T-helper 1 cell treated with Interleukin-12 subunit alpha and Interleukin-12 subunit beta and Interleukin-4 antibody, amounts not matched to agents 30 μg/mL and 1 μg/mL, for 36 hours (primary cell): ENCODE data around the gene ZNF771.
A peak's percentile ranks its signal among the peaks of the same experiment; 100 is the strongest.

Source experiments
- H3K27ac Mint-ChIP-seq: one replicate; pipeline ENCODE4 v1.8.0; 2021; ENCODE audit warnings: mild to moderate bottlenecking, mixed read lengths
- H3K27me3 Mint-ChIP-seq: one replicate; pipeline ENCODE4 v1.8.0; 2021; ENCODE audit warnings: low read depth, mixed read lengths
- H3K36me3 Mint-ChIP-seq: one replicate; pipeline ENCODE4 v1.8.0; 2021; ENCODE audit warnings: low read depth, mixed read lengths
- H3K4me1 Mint-ChIP-seq: one replicate; pipeline ENCODE4 v1.8.0; 2021; ENCODE audit warnings: low read depth, mixed read lengths
- H3K4me3 Mint-ChIP-seq: one replicate; pipeline ENCODE4 v1.8.0; 2021; ENCODE audit warnings: mild to moderate bottlenecking, moderate library complexity, mixed read lengths
- H3K9me3 Mint-ChIP-seq: one replicate; pipeline ENCODE4 v1.8.0; 2021; ENCODE audit warnings: mixed read lengths

Gene ZNF771

GRCh38 chr16:30429418-30429677, 21.9 kb downstream of the ZNF771 start:
- H3K27me3 Mint-ChIP-seq: no peaks in the 10 kb centered on the region
- no peaks in the 10 kb centered on the region for H3K9me3 Mint-ChIP-seq
- H3K4me1 Mint-ChIP-seq: peaks cover 26% of the 10 kb centered on the region
- H3K27ac Mint-ChIP-seq: no peak overlapping the region
- H3K36me3 Mint-ChIP-seq: peaks cover 14% of the 10 kb centered on the region
- H3K4me3 Mint-ChIP-seq: no peak overlapping the region

- H3K27me3 Mint-ChIP-seq: no peaks in the 10 kb centered on the region
- peaks cover 14% of the 10 kb centered on the region for H3K36me3 Mint-ChIP-seq
- H3K4me3 Mint-ChIP-seq: no peak within 1 kb of the TSS
- H3K9me3 Mint-ChIP-seq: no peaks in the 10 kb centered on the region
- peaks cover 29% of the 10 kb centered on the region for H3K4me1 Mint-ChIP-seq
- no peak within 1 kb of the TSS for H3K27ac Mint-ChIP-seq
These were observed 22.4 kb downstream of the ZNF771 start, which contains the start of gene DCTPP1 for GRCh38 chr16:30429678-30430427. Gene DCTPP1, minus strand, starts transcription at chr16:30430030. Its CDS starts 50 bp downstream, at chr16:30429980.

- Mint-ChIP-seq H3K9me3 (no peaks in the 10 kb centered on the region), H3K4me3 (no peak overlapping the region), H3K4me1 (peaks cover 31% of the 10 kb centered on the region), H3K36me3 (peaks cover 14% of the 10 kb centered on the region), H3K27me3 (no peaks in the 10 kb centered on the region), H3K27ac (no peak overlapping the region)
These were observed 23.1 kb downstream of the ZNF771 start for GRCh38 chr16:30430428-30430970.

- Mint-ChIP-seq H3K4me1 (peaks cover 17% of the 10 kb centered on the region), H3K27ac (peak overlapping the region; percentile 8), H3K4me3 (peak overlapping the region; percentile 11), H3K9me3 (no peaks in the 10 kb centered on the region), H3K36me3 (no peaks in the 10 kb centered on the region), H3K27me3 (no peaks in the 10 kb centered on the region)
These were observed 27.4 kb downstream of the ZNF771 start for GRCh38 chr16:30434852-30435251.

GRCh38 chr16:30437511-30438046, 30.2 kb downstream of the ZNF771 start:
- no peak overlapping the region for H3K4me3 Mint-ChIP-seq
- H3K36me3 Mint-ChIP-seq: no peaks in the 10 kb centered on the region
- no peaks in the 10 kb centered on the region for H3K27me3 Mint-ChIP-seq
- H3K4me1 Mint-ChIP-seq: peaks cover 17% of the 10 kb centered on the region
- no peak overlapping the region for H3K27ac Mint-ChIP-seq
- no peaks in the 10 kb centered on the region for H3K9me3 Mint-ChIP-seq

GRCh38 chr16:30438835-30439234, 31.4 kb downstream of the ZNF771 start:
- Mint-ChIP-seq H3K27me3 (no peaks in the 10 kb centered on the region), H3K27ac (no peak overlapping the region), H3K36me3 (peaks cover 9% of the 10 kb centered on the region), H3K4me3 (no peak overlapping the region), H3K4me1 (peaks cover 22% of the 10 kb centered on the region), H3K9me3 (no peaks in the 10 kb centered on the region)

GRCh38 chr16:30439720-30440348, 32.4 kb downstream of the ZNF771 start:
- Mint-ChIP-seq H3K4me3 (no peak overlapping the region), H3K4me1 (peaks cover 25% of the 10 kb centered on the region), H3K27ac (no peak overlapping the region), H3K36me3 (peaks cover 19% of the 10 kb centered on the region), H3K9me3 (no peaks in the 10 kb centered on the region), H3K27me3 (no peaks in the 10 kb centered on the region)

- H3K9me3 Mint-ChIP-seq: no peaks in the 10 kb centered on the region
- peak overlapping the region; percentile 94 for H3K4me3 Mint-ChIP-seq
- H3K27me3 Mint-ChIP-seq: no peaks in the 10 kb centered on the region
- no peak overlapping the region for H3K27ac Mint-ChIP-seq
- H3K36me3 Mint-ChIP-seq: peaks cover 26% of the 10 kb centered on the region
- peaks cover 38% of the 10 kb centered on the region for H3K4me1 Mint-ChIP-seq
These were observed 36.2 kb downstream of the ZNF771 start for GRCh38 chr16:30443631-30444030.

- peaks cover 40% of the 10 kb centered on the region for H3K4me1 Mint-ChIP-seq
- no peaks in the 10 kb centered on the region for H3K27me3 Mint-ChIP-seq
- H3K9me3 Mint-ChIP-seq: no peaks in the 10 kb centered on the region
- H3K27ac Mint-ChIP-seq: peak overlapping the region; percentile 55
- peak overlapping the region; percentile 94 for H3K4me3 Mint-ChIP-seq
- peaks cover 26% of the 10 kb centered on the region for H3K36me3 Mint-ChIP-seq
These were observed 37.1 kb downstream of the ZNF771 start for GRCh38 chr16:30444231-30445148.

- H3K9me3 Mint-ChIP-seq: no peaks in the 10 kb centered on the region
- H3K4me1 Mint-ChIP-seq: peaks cover 44% of the 10 kb centered on the region
- H3K4me3 Mint-ChIP-seq: peak overlapping the region; percentile 94
- H3K27ac Mint-ChIP-seq: peak overlapping the region; percentile 55
- peaks cover 26% of the 10 kb centered on the region for H3K36me3 Mint-ChIP-seq
- H3K27me3 Mint-ChIP-seq: no peaks in the 10 kb centered on the region
These were observed 37.7 kb downstream of the ZNF771 start for GRCh38 chr16:30445149-30445407.

- H3K27me3 Mint-ChIP-seq: no peaks in the 10 kb centered on the region
- peaks cover 26% of the 10 kb centered on the region for H3K36me3 Mint-ChIP-seq
- H3K4me3 Mint-ChIP-seq: peak within 1 kb of the TSS; percentile 94
- H3K9me3 Mint-ChIP-seq: no peaks in the 10 kb centered on the region
- peak within 1 kb of the TSS; percentile 95 for H3K27ac Mint-ChIP-seq
- H3K4me1 Mint-ChIP-seq: peaks cover 47% of the 10 kb centered on the region
These were observed 38.2 kb downstream of the ZNF771 start, which contains the start of gene SEPHS2 for GRCh38 chr16:30445408-30446202. Gene SEPHS2, minus strand, starts transcription at chr16:30445874. Its CDS starts 147 bp downstream, at chr16:30445727.

- Mint-ChIP-seq H3K9me3 (no peaks in the 10 kb centered on the region), H3K36me3 (peaks cover 26% of the 10 kb centered on the region), H3K27ac (peak overlapping the region; percentile 95), H3K27me3 (no peaks in the 10 kb centered on the region), H3K4me3 (peak overlapping the region; percentile 94), H3K4me1 (peaks cover 52% of the 10 kb centered on the region)
These were observed 38.8 kb downstream of the ZNF771 start for GRCh38 chr16:30446203-30446595.

GRCh38 chr16:30447512-30448226, 40.3 kb downstream of the ZNF771 start:
- H3K9me3 Mint-ChIP-seq: no peaks in the 10 kb centered on the region
- no peak overlapping the region for H3K27ac Mint-ChIP-seq
- H3K27me3 Mint-ChIP-seq: no peaks in the 10 kb centered on the region
- H3K4me1 Mint-ChIP-seq: peaks cover 57% of the 10 kb centered on the region
- H3K36me3 Mint-ChIP-seq: peaks cover 26% of the 10 kb centered on the region
- no peak overlapping the region for H3K4me3 Mint-ChIP-seq
